HepG2 (cell line): ENCODE results near the gene ATP6V1C2. TPM values are rescaled to one million over a fixed set of nuclear protein-coding genes. Genes with fewer than 3 reads are reported as not detected.

Experiments
- ARID3A ChIP-seq: IDR thresholded peaks from 2 replicates; pipeline ENCODE4 v1.6.1; 2012; ENCODE audit warnings: low read depth, low read length, improper control_type of control experiment
- BCLAF1 ChIP-seq: fragments of 450-650 bp; IDR thresholded peaks from 2 replicates; pipeline ENCODE4 v1.6.1; 2017; ENCODE audit warnings: mild to moderate bottlenecking
- CHD4 ChIP-seq: fragments of 200-600 bp; sonication (generic); IDR thresholded peaks from 2 replicates; pipeline ENCODE4 v1.7.0; 2017; ENCODE audit warnings: mild to moderate bottlenecking, low read length, borderline replicate concordance
- HDAC1 ChIP-seq: sonication (generic); formaldehyde crosslinking; IDR thresholded peaks from 2 replicates; pipeline ENCODE4 v1.5.1; 2020; ENCODE audit warnings: mild to moderate bottlenecking, missing genetic modification reagents
- HNF1B ChIP-seq: sonication (generic); formaldehyde crosslinking; IDR thresholded peaks from 2 replicates; pipeline ENCODE4 v1.5.1; 2020; ENCODE audit warnings: mild to moderate bottlenecking, moderate library complexity, missing genetic modification reagents
- IRX3 ChIP-seq: sonication (generic); formaldehyde crosslinking; IDR thresholded peaks from 2 replicates; pipeline ENCODE4 v1.8.1; 2023; ENCODE audit warnings: mild to moderate bottlenecking, low read depth, missing genetic modification reagents, borderline replicate concordance
- KLF15 ChIP-seq: sonication (generic); formaldehyde crosslinking; IDR thresholded peaks from 2 replicates; pipeline ENCODE4 v1.8.1; 2023; ENCODE audit warnings: borderline replicate concordance, mild to moderate bottlenecking, inconsistent platforms, missing genetic modification reagents, mixed read lengths
- MZF1 ChIP-seq: sonication (generic); formaldehyde crosslinking; IDR thresholded peaks from 2 replicates; pipeline ENCODE4 v1.8.1; 2023; ENCODE audit warnings: mild to moderate bottlenecking, missing genetic modification reagents, borderline replicate concordance
- REXO4 ChIP-seq: sonication (generic); formaldehyde crosslinking; IDR thresholded peaks from 2 replicates; pipeline ENCODE4 v1.8.0; 2022; ENCODE audit warnings: missing genetic modification reagents, mild to moderate bottlenecking, borderline replicate concordance
- ZFP91 ChIP-seq: sonication (generic); formaldehyde crosslinking; IDR thresholded peaks from 2 replicates; pipeline ENCODE4 v1.9.0; 2022; ENCODE audit warnings: missing genetic modification reagents, mild to moderate bottlenecking, borderline replicate concordance
- ZGPAT ChIP-seq: IDR thresholded peaks from 2 replicates; pipeline ENCODE4 v1.6.1; 2016; ENCODE audit warnings: mild to moderate bottlenecking
- ZNF572 ChIP-seq: sonication (generic); formaldehyde crosslinking; IDR thresholded peaks from 2 replicates; pipeline ENCODE4 v1.5.1; 2020; ENCODE audit warnings: mild to moderate bottlenecking, missing genetic modification reagents
- ZNF607 ChIP-seq: sonication (generic); formaldehyde crosslinking; IDR thresholded peaks from 2 replicates; pipeline ENCODE4 v1.5.1; 2020; ENCODE audit warnings: missing genetic modification reagents, mild to moderate bottlenecking, borderline replicate concordance
- ZNF660 ChIP-seq: sonication (generic); formaldehyde crosslinking; IDR thresholded peaks from 2 replicates; pipeline ENCODE4 v1.5.1; 2020; ENCODE audit warnings: mild to moderate bottlenecking, low read depth, missing genetic modification reagents, borderline replicate concordance
- ZNF740 ChIP-seq: sonication (generic); formaldehyde crosslinking; IDR thresholded peaks from 2 replicates; pipeline ENCODE4 v1.4.0; 2020; ENCODE audit warnings: missing genetic modification reagents
- polyA plus RNA-seq, 8 experiments: library from polyadenylated mRNA; depleted of rRNA in 3 of 8; stranded (reverse) in 7 of 8; unstranded in 1 of 8; fragments of >200 nt; fragmentation: Illumina TruSeq in 4 of 8; extraction: Trizol in 4 of 8; gene quantifications; 2 replicates each; pipeline versions ENCODE4 v1.2.1 to v1.2.3, GENCODE V29; 2011 to 2016; ENCODE audit warnings: low read depth in 4 of 8, missing spikeins in 1 of 8, mixed read lengths in 1 of 8; ENCODE audit not compliant: insufficient read depth in 1 of 8
- total RNA-seq, 5 experiments: library from RNA; depleted of rRNA; stranded (reverse); fragments of >200 nt; fragmentation: Illumina TruSeq; extraction: Trizol; gene quantifications; 2 replicates each; pipeline ENCODE4 v1.2.3, GENCODE V29; 2016; ENCODE audit warnings: low read depth in 1 of 5

ATP6V1C2 gene
- total and polyA plus RNA-seq, 2 of the 13 experiments (the other 11 are each of a cell fraction or from before 2014, with no cell fraction given) = 0.04 to 0.29 TPM

GRCh38 chr2:10812362-10813162 lies 91.1 kb downstream of the ATP6V1C2 start, which contains the start of gene PDIA6 (continued):
- TF ChIP-seq BCLAF1 (no peak), MZF1 (CRISPR knock-in tag) (no peak), REXO4 (CRISPR knock-in tag) (no peak), ZNF607 (CRISPR knock-in tag) (no peak), KLF15 (CRISPR knock-in tag) (no peak), ARID3A (no peak), ZNF660 (CRISPR knock-in tag) (no peak), IRX3 (no peak), ZNF572 (no peak), HDAC1 (peak; percentile 56; the same call in 1 of the 2 replicates), ZNF740 (CRISPR knock-in tag) (no peak), ZFP91 (CRISPR knock-in tag) (no peak), HNF1B (CRISPR knock-in tag) (no peak), ZGPAT (CRISPR knock-in tag) (0 out of 2 replicates have a peak, but pooled peaks have one; percentile 20), CHD4 (no peak)
